Heart right ventricle (tissue), 16 donors: ENCODE data around the gene COL5A1. TPM values are rescaled to one million over a fixed set of nuclear protein-coding genes. Genes with fewer than 3 reads are reported as not detected.

Experiments
- ATAC-seq, 8 donors: fragments of 200-7000 bp; cut with Tn5 transposase; one replicate each; pipeline ENCODE4 v1.9.1; 2020; ENCODE audit warnings: mild to moderate bottlenecking in 8 of 8, moderate library complexity in 8 of 8, moderate number of reproducible peaks in 1 of 8
- DNase-seq, 2 donors: peaks; one replicate each; pipeline ENCODE4 v3.0.0-alpha.2; 2020
- H3K27ac ChIP-seq, 10 donors: fragments of 200-600 bp; sonication (generic) in 2 of 10; one replicate each; pipeline versions ENCODE4 v1.5.0 to v1.8.0; 2020 to 2022; ENCODE audit warnings: mild to moderate bottlenecking in 3 of 10
- H3K27me3 ChIP-seq, 7 donors: fragments of 200-600 bp; one replicate each; pipeline ENCODE4 v1.8.0; 2021 to 2022; ENCODE audit warnings: mild to moderate bottlenecking in 2 of 7
- H3K36me3 ChIP-seq, 9 donors: fragments of 200-600 bp; sonication (generic) in 1 of 9; one replicate each; pipeline versions ENCODE4 v1.5.0 to v1.8.0; 2020 to 2022; ENCODE audit warnings: mild to moderate bottlenecking in 2 of 9
- H3K4me1 ChIP-seq, 9 donors: fragments of 200-600 bp; sonication (generic) in 1 of 9; one replicate each; pipeline versions ENCODE4 v1.5.0 to v1.8.0; 2020 to 2022; ENCODE audit warnings: mild to moderate bottlenecking in 4 of 9
- H3K4me3 ChIP-seq, 10 donors: fragments of 200-600 bp; sonication (generic) in 2 of 10; one replicate each; pipeline versions ENCODE4 v1.5.0 to v1.8.0; 2020 to 2022; ENCODE audit warnings: mild to moderate bottlenecking in 7 of 10, moderate library complexity in 2 of 10
- H3K9me3 ChIP-seq, 11 donors: fragments of 200-600 bp in 10 of 11; sonication (generic) in 2 of 11; one replicate each; pipeline versions ENCODE4 v1.5.0 to v1.8.0; 2013 to 2022; ENCODE audit warnings: mild to moderate bottlenecking in 2 of 11, control low read depth in 1 of 11, moderate library complexity in 1 of 11
- WGBS, 2 donors: extraction: QIAGEN DNeasy Blood & Tissue Kit; methylation state at CpG; one replicate each; pipeline ENCODE4 v1.1.7; 2013; ENCODE audit warnings: inconsistent platforms in 1 of 2; 5-methylcytosine and 5-hydroxymethylcytosine counted together
- intact Hi-C, 10 donors: fragments of 100-400 bp; cut with DNase I; formaldehyde crosslinking; loops; one replicate each; pipeline versions ENCODE4 v1.11.1 to v1.14.2; 2022
- polyA plus RNA-seq, 2 donors: library from polyadenylated mRNA; stranded (reverse); fragments of 200-250 nt; gene quantifications; one replicate each; pipeline ENCODE4 v1.2.3, GENCODE V29; 2013
- total RNA-seq, 10 donors: library from RNA; stranded (reverse); fragmentation: NEBNext Ultra II Directional in 3 of 10; extraction: Animal tissue kit (Norgen Biotek cat#: 25700) in 3 of 10; gene quantifications; one replicate each; pipeline versions ENCODE4 v1.2.1 to v1.2.4, GENCODE V29; 2021 to 2023
- TF ChIP-seq, protein P1 (sequence below), 9 donors: fragments of 200-600 bp; sonication (generic) in 2 of 9; IDR thresholded peaks; one replicate each; pipeline versions ENCODE4 v1.5.0 to v1.8.0; 2021 to 2022; ENCODE audit warnings: antibody characterized with exemption in 9 of 9, mild to moderate bottlenecking in 5 of 9, moderate library complexity in 1 of 9
- donor health status: Arrhythmogenic right ventricular cardiomyopathy.
- donor health status: ischemic (EF 13 %, LVEDD 7.1; RV severe dilation, severe dysfunction).
- donor health status: healthy with polysubstance abuse.
- donor health status: DM: no; HTN: yes; CAD: no.
- donor health status: DM: no; HTN: no; CAD: no.
- donor health status: ischemic (EF 25% LVEDD 6.9; RV normal size, moderate dysfunction).
- donor health status: ischemic (EF 25% LVEDD 5.7; RV mildly dilated, moderate dysfunction).
- donor health status: healthy.
- donor health status: DM: yes; HTN: yes; CAD: no.
- donor health status: Ischemic cardiomyopathy.
- donor health status: ischemic (EF 35%, LVEDD 5.7; RV mildly dilated, moderate dysfunction).
- donor health status: nonischemic (EF 11% LVEDD 7.7; RV severe dilation, severe dysfunction).
- donor health status: DM: yes; HTN: yes; CAD: no.
- donor health status: PGD.
- donor health status: ischemic (EF 29% LVEDD 5.4; RV normal size, mild dysfunction).
- donor health status: nonischemic (EF 23%, LVEDD 6.1; RV moderate dilation, normal function).

Gene COL5A1
- total and polyA plus RNA-seq, 12 donors, result 8.1 to 60.0 (median 13.3) TPM

DNA sequence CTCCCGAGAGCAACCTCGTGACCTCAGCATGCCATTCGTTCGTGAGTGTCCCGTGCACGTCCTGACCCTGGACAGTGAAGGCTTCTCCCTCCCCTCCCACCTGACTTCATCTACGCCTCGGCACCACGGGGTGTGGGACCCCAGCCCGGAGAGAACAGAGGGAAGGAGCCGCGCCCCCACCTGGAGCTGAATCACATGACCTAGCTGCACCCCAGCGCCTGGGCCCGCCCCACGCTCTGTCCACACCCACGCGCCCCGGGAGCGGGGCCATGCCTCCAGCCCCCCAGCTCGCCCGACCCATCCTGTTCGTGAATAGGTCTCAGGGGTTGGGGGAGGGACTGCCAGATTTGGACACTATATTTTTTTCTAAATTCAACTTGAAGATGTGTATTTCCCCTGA, 200.7 kb downstream of the COL5A1 start:
- no peak for ATAC-seq
- H3K27me3 ChIP-seq, result no peaks in the 10 kb centered on the region
- WGBS, 2 donors, result 91 to 93% methylated on average over 22 of the region's 22 CpGs
- no peak for DNase-seq
- no peak overlapping the region for H3K4me3 ChIP-seq
- no peak overlapping the region for H3K27ac ChIP-seq
- H3K4me1 ChIP-seq, result peaks cover 0 to 3% (median 0%) of the 10 kb centered on the region in 9 donors
- intact Hi-C loops, result no loop called here
- TF ChIP-seq, protein P1, sequence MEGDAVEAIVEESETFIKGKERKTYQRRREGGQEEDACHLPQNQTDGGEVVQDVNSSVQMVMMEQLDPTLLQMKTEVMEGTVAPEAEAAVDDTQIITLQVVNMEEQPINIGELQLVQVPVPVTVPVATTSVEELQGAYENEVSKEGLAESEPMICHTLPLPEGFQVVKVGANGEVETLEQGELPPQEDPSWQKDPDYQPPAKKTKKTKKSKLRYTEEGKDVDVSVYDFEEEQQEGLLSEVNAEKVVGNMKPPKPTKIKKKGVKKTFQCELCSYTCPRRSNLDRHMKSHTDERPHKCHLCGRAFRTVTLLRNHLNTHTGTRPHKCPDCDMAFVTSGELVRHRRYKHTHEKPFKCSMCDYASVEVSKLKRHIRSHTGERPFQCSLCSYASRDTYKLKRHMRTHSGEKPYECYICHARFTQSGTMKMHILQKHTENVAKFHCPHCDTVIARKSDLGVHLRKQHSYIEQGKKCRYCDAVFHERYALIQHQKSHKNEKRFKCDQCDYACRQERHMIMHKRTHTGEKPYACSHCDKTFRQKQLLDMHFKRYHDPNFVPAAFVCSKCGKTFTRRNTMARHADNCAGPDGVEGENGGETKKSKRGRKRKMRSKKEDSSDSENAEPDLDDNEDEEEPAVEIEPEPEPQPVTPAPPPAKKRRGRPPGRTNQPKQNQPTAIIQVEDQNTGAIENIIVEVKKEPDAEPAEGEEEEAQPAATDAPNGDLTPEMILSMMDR (IDR thresholded peaks at IDR 0.05), result no peak
- peaks cover 0 to 61% (median 0%) of the 10 kb centered on the region in 9 donors for H3K36me3 ChIP-seq
- H3K9me3 ChIP-seq, result no peaks in the 10 kb centered on the region

DNA sequence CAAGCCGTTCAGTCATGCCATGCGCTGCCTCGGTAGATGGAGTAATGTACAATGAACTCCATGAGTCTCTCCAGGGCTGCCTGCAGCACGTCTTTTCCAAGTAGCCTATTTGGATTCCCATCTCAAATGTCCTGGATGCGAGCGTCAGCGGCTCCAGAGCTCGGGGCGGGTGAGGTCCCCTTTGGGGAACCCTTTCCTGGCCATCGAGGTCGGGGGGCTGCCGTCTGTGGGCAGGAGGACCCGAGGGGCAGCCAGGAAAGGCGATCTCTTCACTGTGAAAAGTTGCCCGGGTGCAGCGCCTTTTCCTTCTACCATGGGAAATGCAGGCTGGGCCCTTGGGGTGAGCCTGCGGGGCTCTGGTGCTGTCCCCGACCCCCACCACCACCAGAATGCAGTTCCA, 202.1 kb downstream of the COL5A1 start:
- peaks cover 0 to 3% (median 0%) of the 10 kb centered on the region in 9 donors for H3K4me1 ChIP-seq
- ATAC-seq, result no peak
- WGBS, 2 donors, result 93 to 97% methylated on average over 18 of the region's 18 CpGs
- H3K27ac ChIP-seq, result no peak overlapping the region
- intact Hi-C loops, result no loop called here
- peaks cover 0 to 52% (median 0%) of the 10 kb centered on the region in 9 donors for H3K36me3 ChIP-seq
- TF ChIP-seq, protein P1 (IDR thresholded peaks at IDR 0.05), result no peak
- DNase-seq, result no peak
- H3K27me3 ChIP-seq, result no peaks in the 10 kb centered on the region
- no peak overlapping the region for H3K4me3 ChIP-seq
- peaks cover 0 to 6% (median 0%) of the 10 kb centered on the region in 11 donors for H3K9me3 ChIP-seq

DNA sequence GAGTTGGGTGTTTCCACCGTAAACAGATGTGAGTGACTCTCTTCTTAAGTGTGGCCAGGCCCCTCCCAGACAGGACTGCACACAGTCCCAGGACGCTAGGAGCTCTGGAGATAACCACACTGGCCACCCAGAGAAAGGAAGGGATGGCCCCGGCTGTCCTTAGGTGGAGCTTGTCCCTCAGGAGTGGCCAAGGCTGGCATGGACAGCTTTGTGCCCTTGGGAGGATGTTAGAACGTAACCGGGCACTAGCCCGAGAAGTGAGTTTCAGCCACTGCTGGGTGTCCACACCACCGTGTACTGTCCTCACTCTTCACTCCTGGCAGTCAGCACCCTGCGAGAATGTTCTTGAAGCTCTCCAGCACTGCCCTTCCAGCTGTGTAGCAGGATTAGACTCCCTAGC, 203.2 kb downstream of the COL5A1 start:
- ATAC-seq (peak in 1 of 8 donors; percentile 32), DNase-seq (no peak)
- Histone ChIP-seq H3K4me1 (peaks cover 0 to 3% (median 0%) of the 10 kb centered on the region in 9 donors), H3K27me3 (no peaks in the 10 kb centered on the region), H3K27ac (no peak overlapping the region), H3K9me3 (peaks cover 0 to 6% (median 0%) of the 10 kb centered on the region in 11 donors), H3K36me3 (peaks cover 0 to 41% (median 0%) of the 10 kb centered on the region in 9 donors), H3K4me3 (no peak overlapping the region)
- intact Hi-C loops, result no loop called here
- TF ChIP-seq, protein P1 (IDR thresholded peaks at IDR 0.05), result no peak
- 76 to 78% methylated on average over 8 of the region's 8 CpGs for WGBS, 2 donors

DNA sequence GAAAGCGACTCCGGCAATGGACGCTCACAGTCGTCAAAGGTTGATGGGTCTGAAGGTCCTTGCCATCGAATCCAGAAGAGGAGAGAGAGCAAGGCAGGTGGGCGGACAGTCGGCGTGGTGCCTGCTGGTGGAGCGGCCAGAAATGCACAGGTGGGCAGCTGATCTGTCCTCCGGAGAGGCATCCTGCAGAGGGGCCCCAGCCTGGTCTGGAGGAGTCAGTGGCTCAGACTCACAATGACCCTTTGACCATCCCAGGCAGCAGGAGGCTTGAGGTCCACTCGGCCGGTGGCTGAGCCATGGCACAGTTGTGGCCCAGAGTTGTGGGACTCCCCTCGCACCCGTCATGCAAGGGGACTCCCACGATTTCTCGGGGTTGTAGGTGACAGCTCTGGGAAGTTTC, 204.6 kb downstream of the COL5A1 start:
- intact Hi-C loops, result no loop called here
- TF ChIP-seq, protein P1 (IDR thresholded peaks at IDR 0.05), result no peak
- WGBS, 2 donors, result 82 to 89% methylated on average over 16 of the region's 16 CpGs
- Histone ChIP-seq H3K9me3 (peaks cover 0 to 9% (median 0%) of the 10 kb centered on the region in 11 donors), H3K4me3 (no peak overlapping the region), H3K27me3 (no peaks in the 10 kb centered on the region), H3K4me1 (peaks cover 0 to 3% (median 0%) of the 10 kb centered on the region in 9 donors), H3K27ac (no peak overlapping the region), H3K36me3 (peaks cover 0 to 32% (median 0%) of the 10 kb centered on the region in 9 donors)
- DNase-seq (no peak), ATAC-seq (no peak)
